A549 (cell line): Measurements from ENCODE around the gene SWI5. TPM values are rescaled to one million over a fixed set of nuclear protein-coding genes. Genes with fewer than 3 reads are reported as not detected.
A peak's percentile ranks its signal among the peaks of the same experiment; 100 is the strongest.

Experiments
- ATAC-seq, 2 experiments: fragments of 200-7000 bp in 1 of 2; fragments of >200 bp in 1 of 2; cut with Nextera tagmentation in 1 of 2; cut with Tn5 transposase in 1 of 2; 3 replicates each; pipeline versions ENCODE4 v1.8.0 to v1.9.1; 2018 to 2020; ENCODE audit warnings: mild to moderate bottlenecking in 1 of 2, moderate library complexity in 1 of 2
- CTCF ChIA-PET: fragments of 300-600 bp; sonication (Branson Sonifier 250); formaldehyde crosslinking; extraction: SDS; loops from one replicate; lab custom pipeline; 2021; ENCODE audit warnings: antibody characterized with exemption, inconsistent platforms; lab: Yijun Ruan, JAX
- POLR2A ChIA-PET: fragments of 350-600 bp; formaldehyde crosslinking; extraction: SDS; loops from one replicate; lab custom pipeline; 2021; ENCODE audit warnings: antibody characterized with exemption, inconsistent platforms; lab: Yijun Ruan, JAX
- DNase-seq, 2 experiments: peaks; one replicate each; pipeline versions ENCODE4 v3.0.0 to v3.0.0-alpha.2; 2011 to 2016; ENCODE audit warnings: low read depth in 1 of 2, low spot score in 1 of 2
- FAIRE-seq: peaks from 2 replicates; lab custom pipeline; 2011; peaks lifted over from hg19 to GRCh38; lab: Jason Lieb, UNC
- H3K27ac ChIP-seq, 2 experiments: fragments of >200 bp; sonication (Bioruptor Twin); formaldehyde crosslinking; 3 replicates each; pipeline ENCODE4 v1.5.1; 2016 to 2017
- H3K4me1 ChIP-seq: fragments of >200 bp; sonication (Bioruptor Twin); formaldehyde crosslinking; 3 replicates; pipeline ENCODE4 v1.6.1; 2016
- H3K4me2 ChIP-seq: fragments of >200 bp; sonication (Bioruptor Twin); formaldehyde crosslinking; 3 replicates; pipeline ENCODE4 v1.6.1; 2016
- H3K4me3 ChIP-seq: fragments of >200 bp; sonication (Bioruptor Twin); formaldehyde crosslinking; 3 replicates; pipeline ENCODE4 v1.5.1; 2016
- H3K9me3 ChIP-seq: fragments of >200 bp; sonication (Bioruptor Twin); formaldehyde crosslinking; 3 replicates; pipeline ENCODE4 v1.6.1; 2016
- BHLHE40 ChIP-seq: IDR thresholded peaks from 2 replicates; pipeline ENCODE4 v1.6.1; 2012; ENCODE audit warnings: low read depth, low read length, inconsistent platforms
- CBX2 ChIP-seq: fragments of 200-600 bp; sonication (generic); IDR thresholded peaks from 2 replicates; pipeline ENCODE4 v1.6.1; 2016; ENCODE audit warnings: low read depth, mild to moderate bottlenecking, borderline replicate concordance
- CHD2 ChIP-seq: fragments of 150-350 bp; IDR thresholded peaks from 2 replicates; pipeline ENCODE4 v1.6.1; 2014; ENCODE audit warnings: low read length; ENCODE audit not compliant: partially characterized antibody
- CHD4 ChIP-seq: fragments of 200-600 bp; sonication (generic); IDR thresholded peaks from 2 replicates; pipeline ENCODE4 v1.6.1; 2016; ENCODE audit warnings: antibody characterized with exemption, mild to moderate bottlenecking, borderline replicate concordance
- EHF ChIP-seq: fragments of 250-450 bp; sonication (Bioruptor Pico); IDR thresholded peaks from 2 replicates; pipeline ENCODE4 v1.5.0; 2020; ENCODE audit warnings: mild to moderate bottlenecking
- EHMT2 ChIP-seq: fragments of 200-600 bp; sonication (generic); IDR thresholded peaks from 2 replicates; pipeline ENCODE4 v1.6.1; 2016; ENCODE audit warnings: antibody characterized with exemption, low read depth, mild to moderate bottlenecking, moderate library complexity
- EP300 ChIP-seq, 2 experiments: fragments of >200 bp; sonication (Bioruptor Twin); formaldehyde crosslinking; IDR thresholded peaks; 2 replicates in 1 of 2; 3 replicates in 1 of 2; pipeline ENCODE4 v1.6.1; 2016 to 2017
- FOSB ChIP-seq: fragments of 250-450 bp; sonication (Bioruptor Pico); IDR thresholded peaks from 2 replicates; pipeline ENCODE4 v1.5.0; 2020; ENCODE audit warnings: mild to moderate bottlenecking, moderate library complexity
- FOXS1 ChIP-seq: fragments of 250-450 bp; sonication (Bioruptor Pico); IDR thresholded peaks from 2 replicates; pipeline ENCODE4 v1.5.0; 2020; ENCODE audit warnings: mild to moderate bottlenecking, moderate library complexity
- GATA3 ChIP-seq: IDR thresholded peaks from 2 replicates; pipeline ENCODE4 v1.6.1; 2012; ENCODE audit warnings: borderline replicate concordance
- HES2 ChIP-seq: fragments of >200 bp; sonication (Bioruptor Twin); formaldehyde crosslinking; IDR thresholded peaks from 2 replicates; pipeline ENCODE4 v1.6.1; 2016
- HOXA7 ChIP-seq: fragments of 250-450 bp; sonication (Bioruptor Pico); IDR thresholded peaks from 2 replicates; pipeline ENCODE4 v1.5.0; 2020; ENCODE audit warnings: mild to moderate bottlenecking, moderate library complexity
- KDM5A ChIP-seq: fragments of 200-600 bp; sonication (generic); IDR thresholded peaks from 2 replicates; pipeline ENCODE4 v1.6.1; 2016; ENCODE audit warnings: antibody characterized with exemption, mild to moderate bottlenecking
- MAFK ChIP-seq: fragments of 450-650 bp; IDR thresholded peaks from 2 replicates; pipeline ENCODE4 v1.6.1; 2014; ENCODE audit not compliant: partially characterized antibody
- MAZ ChIP-seq: fragments of 150-350 bp; IDR thresholded peaks from 2 replicates; pipeline ENCODE4 v1.6.1; 2014; ENCODE audit warnings: antibody characterized with exemption, low read depth, low read length, borderline replicate concordance
- MYC ChIP-seq: IDR thresholded peaks from 2 replicates; pipeline ENCODE4 v1.6.1; 2012; ENCODE audit warnings: mild to moderate bottlenecking, inconsistent platforms, low read length, improper control_type of control experiment, borderline replicate concordance
- NFE2L2 ChIP-seq: fragments of 150-350 bp; conservative IDR thresholded peaks from 2 replicates; pipeline ENCODE4 v1.6.1; 2014; ENCODE audit warnings: low read length
- NPAS2 ChIP-seq: fragments of 250-450 bp; sonication (Bioruptor Pico); IDR thresholded peaks from 2 replicates; pipeline ENCODE4 v1.8.0; 2022; ENCODE audit warnings: mild to moderate bottlenecking, moderate library complexity, borderline replicate concordance
- NR3C1 ChIP-seq: fragments of >200 bp; sonication (Bioruptor Twin); formaldehyde crosslinking; IDR thresholded peaks from 3 replicates; pipeline ENCODE4 v1.6.1; 2017
- RARB ChIP-seq: fragments of 250-450 bp; sonication (Bioruptor Pico); IDR thresholded peaks from 2 replicates; pipeline ENCODE4 v1.8.0; 2021; ENCODE audit warnings: mild to moderate bottlenecking, moderate library complexity
- RFX5 ChIP-seq: fragments of 450-650 bp; IDR thresholded peaks from 2 replicates; pipeline ENCODE4 v1.7.1; 2014; ENCODE audit warnings: antibody characterized with exemption, mild to moderate bottlenecking, moderate library complexity
- RNF2 ChIP-seq: fragments of 200-600 bp; sonication (generic); IDR thresholded peaks from 2 replicates; pipeline ENCODE4 v1.6.1; 2016; ENCODE audit warnings: low read depth, mild to moderate bottlenecking, antibody characterized with exemption, moderate library complexity, borderline replicate concordance
- ZC3H11A ChIP-seq: fragments of 450-650 bp; IDR thresholded peaks from 2 replicates; pipeline ENCODE4 v1.6.1; 2014; ENCODE audit warnings: antibody characterized with exemption, mild to moderate bottlenecking
- ZFP36 ChIP-seq: fragments of 450-650 bp; IDR thresholded peaks from 2 replicates; pipeline ENCODE4 v1.6.1; 2014; ENCODE audit warnings: borderline replicate concordance; ENCODE audit not compliant: partially characterized antibody
- ZNF302 ChIP-seq: fragments of 250-450 bp; sonication (Bioruptor Pico); IDR thresholded peaks from 2 replicates; pipeline ENCODE4 v1.9.0; 2021; ENCODE audit warnings: inconsistent platforms, mild to moderate bottlenecking, moderate library complexity
- ZSCAN20 ChIP-seq: fragments of 250-450 bp; sonication (Bioruptor Pico); IDR thresholded peaks from 2 replicates; pipeline ENCODE4 v1.8.0; 2022; ENCODE audit warnings: mild to moderate bottlenecking, moderate library complexity
- WGBS: methylation state at CpG from one replicate; pipeline ENCODE4 v1.1.6; 2017; ENCODE audit errors: missing lambda C conversion rate; 5-methylcytosine and 5-hydroxymethylcytosine counted together
- polyA plus RNA-seq, 4 experiments: library from polyadenylated mRNA; depleted of rRNA in 3 of 4; stranded (reverse); fragments of >200 nt; fragmentation: RNase III in 1 of 4; extraction: RNeasy Plus Mini Kit Qiagen cat#74134 plus additional on column Dnase treatment in 1 of 4; gene quantifications; 2 replicates in 3 of 4; 3 replicates in 1 of 4; pipeline ENCODE4 v1.2.3, GENCODE V29; 2011 to 2017

The SWI5 gene
- polyA plus RNA-seq, 2 of the 4 experiments (the other 2 are of a cell fraction), result 45.3 to 66.8 TPM

GRCh38 chr9:128232528-128233428 lies 43.3 kb upstream of the SWI5 start (continued):
- TF ChIP-seq EHF (CRISPR knock-in tag), result no peak
- no peak for TF ChIP-seq FOSB (CRISPR knock-in tag)
- no peak for TF ChIP-seq CHD2
- TF ChIP-seq RFX5, result no peak

GRCh38 chr9:128233817-128234406 lies 42.2 kb upstream of the SWI5 start:
- DNase-seq (no peak), ATAC-seq (peak in 1 of 2 experiments; percentile 12; a peak in 2 of 6 replicates), FAIRE-seq (no peak)
- Histone ChIP-seq H3K9me3 (no peaks in the 10 kb centered on the region), H3K27ac (no peak overlapping the region), H3K4me3 (no peak overlapping the region), H3K4me1 (no peaks in the 10 kb centered on the region), H3K4me2 (no peak overlapping the region)
- 96% methylated on average over 26 of the region's 28 CpGs for WGBS
- TF ChIP-seq EHMT2, result no peak
- ChIA-PET CTCF (interaction anchor here (0.7 to 1.5 kb wide), 2 partner anchors 21 to 23 kb away, joined by 3 to 6 read pairs; no protein-coding TSS in a partner anchor), POLR2A (interaction anchor here (0.8 kb wide), 1 partner anchor 74 kb away, joined by 3 read pairs; the partner anchor contains the start of gene BBLN)

- 90% methylated on average over 4 of the region's 4 CpGs for WGBS
- peak; percentile 7 for TF ChIP-seq MAFK
- no peak for TF ChIP-seq ZSCAN20
- TF ChIP-seq CBX2, result no peak
- TF ChIP-seq HOXA7, result no peak
- no peak for TF ChIP-seq NR3C1
- no peak for TF ChIP-seq NFE2L2
- no peak for TF ChIP-seq ZFP36
- no peak for TF ChIP-seq FOXS1 (CRISPR knock-in tag)
- no peak for DNase-seq
- Histone ChIP-seq H3K4me1 (no peaks in the 10 kb centered on the region), H3K4me2 (no peak overlapping the region), H3K27ac (no peak overlapping the region), H3K4me3 (no peak overlapping the region), H3K9me3 (no peaks in the 10 kb centered on the region)
- ChIA-PET POLR2A (no interaction called here), CTCF (interaction anchor here (1.4 to 3.0 kb wide), 3 partner anchors 14 to 18 kb away, joined by 3 to 22 read pairs (median 4); no protein-coding TSS in a partner anchor)
- ATAC-seq, result no peak
- no peak for FAIRE-seq
Measured at GRCh38 chr9:128242124-128242523, 34.0 kb upstream of the SWI5 start.

GRCh38 chr9:128242828-128243214 lies 33.3 kb upstream of the SWI5 start:
- ChIA-PET CTCF (interaction anchor here (0.6 to 1.4 kb wide), 2 partner anchors 15 to 18 kb away, joined by 3 read pairs; no protein-coding TSS in a partner anchor), POLR2A (no interaction called here)
- no peaks in the 10 kb centered on the region for H3K4me1 ChIP-seq
- TF ChIP-seq ZFP36 (no peak), RARB (CRISPR knock-in tag) (no peak), RNF2 (no peak), BHLHE40 (no peak), CHD2 (no peak), NFE2L2 (no peak), KDM5A (no peak), GATA3 (no peak), CHD4 (no peak), HES2 (no peak), EP300 (IDR thresholded peaks at IDR 0.05) (no peak), MYC (no peak), ZC3H11A (no peak), MAZ (no peak), NPAS2 (CRISPR knock-in tag) (no peak), ZNF302 (CRISPR knock-in tag) (no peak), MAFK (no peak)
- no peak for FAIRE-seq
- ATAC-seq, result no peak
- H3K9me3 ChIP-seq, result no peaks in the 10 kb centered on the region
- H3K4me3 ChIP-seq, result no peak overlapping the region
- H3K27ac ChIP-seq, result no peak overlapping the region
- no peak for DNase-seq
- 88% methylated on average over 6 of the region's 7 CpGs for WGBS
- no peak overlapping the region for H3K4me2 ChIP-seq
